Measurements from ENCODE around the gene ZFHX3. TPM values are rescaled to one million over a fixed set of nuclear protein-coding genes. Genes with fewer than 3 reads are reported as not detected.

Gene ZFHX3
- total RNA-seq, 1 experiment from 2014 or later = 0.68 TPM

DNA sequence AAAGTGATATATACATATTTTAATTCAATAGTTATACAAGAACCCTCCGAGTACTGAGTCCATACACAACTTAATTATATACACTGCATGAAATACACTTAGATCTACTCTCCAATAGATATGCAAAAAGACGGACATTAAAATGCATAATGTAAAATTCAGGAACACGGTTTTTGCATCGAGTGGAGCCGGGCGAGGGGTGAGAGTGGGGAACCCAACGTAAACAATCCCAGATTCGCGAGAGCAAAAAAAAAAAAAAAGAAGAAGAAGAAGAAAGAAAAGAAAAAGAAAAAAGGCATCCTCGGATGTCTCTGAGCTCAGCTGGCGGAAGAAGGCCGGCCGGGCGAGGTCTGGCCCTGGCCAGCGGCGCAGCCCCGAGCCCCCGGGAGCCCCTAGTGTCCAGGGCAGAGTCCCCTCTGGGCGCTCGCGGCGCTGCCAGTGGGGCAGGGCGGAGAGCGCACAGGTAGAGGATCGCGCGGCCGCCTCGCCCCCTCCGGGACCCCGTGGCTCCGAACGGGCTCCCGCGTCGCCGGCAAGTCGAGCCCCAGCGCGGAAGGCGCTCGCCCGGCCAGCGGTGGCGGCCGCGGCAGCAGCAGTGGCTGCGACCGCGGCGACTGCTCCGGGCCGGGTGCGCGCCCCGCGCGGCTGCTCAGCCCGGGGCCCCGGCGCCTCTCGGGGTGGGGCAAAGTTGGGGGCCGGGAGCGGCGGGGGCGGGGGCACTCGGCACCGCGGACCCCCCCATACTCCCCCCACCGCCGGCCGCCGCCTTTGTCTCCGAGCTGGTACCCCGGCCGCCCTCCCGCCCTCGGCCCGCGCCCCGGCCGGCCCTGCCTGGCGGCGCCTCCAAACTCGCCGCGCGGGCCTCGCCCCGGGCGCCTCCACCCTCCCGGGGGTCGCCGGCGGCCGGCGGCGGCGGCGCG, 9.6 kb upstream of the ZFHX3 start:
- DNase-seq (ENCODE audit: low spot score) = no peak

DNA sequence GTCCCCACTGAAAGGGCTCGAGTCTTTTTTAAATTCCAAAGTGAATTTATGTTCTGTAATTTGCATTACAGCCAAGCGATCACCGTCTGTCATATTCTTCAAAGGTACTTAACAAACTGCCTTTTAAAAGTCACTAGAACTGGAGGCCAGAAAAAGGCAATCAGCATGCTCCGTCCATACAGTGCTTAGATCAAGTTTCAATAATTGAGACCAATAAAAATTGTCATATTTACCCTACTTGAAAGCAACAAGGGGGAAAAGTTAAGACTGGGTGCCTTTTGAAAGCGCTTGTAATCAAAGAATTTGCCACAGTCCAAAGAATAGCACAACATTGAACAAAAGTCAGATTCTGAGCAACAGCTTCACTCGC, 9.0 kb upstream of the ZFHX3 start:
- DNase-seq (ENCODE audit: low spot score) = no peak

DNA sequence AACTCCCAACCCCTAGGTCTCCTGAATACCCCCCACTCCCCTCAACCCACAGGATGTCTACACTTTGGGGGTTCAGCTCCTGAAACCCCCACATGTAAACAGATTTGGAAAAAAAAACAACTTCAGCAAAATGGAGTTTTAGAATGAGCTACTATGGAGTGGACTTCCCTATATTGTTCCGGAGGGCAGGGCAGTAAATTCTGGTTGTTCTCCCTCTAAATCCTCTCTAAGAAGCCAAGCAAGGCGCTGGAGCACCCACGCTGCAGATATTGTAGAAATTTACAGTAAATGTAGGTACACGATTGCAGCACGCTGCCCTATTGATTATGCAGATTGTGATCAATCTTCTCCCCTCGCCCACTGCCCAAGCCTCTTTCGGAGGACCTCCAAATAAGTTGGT, 8.5 kb upstream of the ZFHX3 start:
- no peak for DNase-seq (ENCODE audit: low spot score)

DNA sequence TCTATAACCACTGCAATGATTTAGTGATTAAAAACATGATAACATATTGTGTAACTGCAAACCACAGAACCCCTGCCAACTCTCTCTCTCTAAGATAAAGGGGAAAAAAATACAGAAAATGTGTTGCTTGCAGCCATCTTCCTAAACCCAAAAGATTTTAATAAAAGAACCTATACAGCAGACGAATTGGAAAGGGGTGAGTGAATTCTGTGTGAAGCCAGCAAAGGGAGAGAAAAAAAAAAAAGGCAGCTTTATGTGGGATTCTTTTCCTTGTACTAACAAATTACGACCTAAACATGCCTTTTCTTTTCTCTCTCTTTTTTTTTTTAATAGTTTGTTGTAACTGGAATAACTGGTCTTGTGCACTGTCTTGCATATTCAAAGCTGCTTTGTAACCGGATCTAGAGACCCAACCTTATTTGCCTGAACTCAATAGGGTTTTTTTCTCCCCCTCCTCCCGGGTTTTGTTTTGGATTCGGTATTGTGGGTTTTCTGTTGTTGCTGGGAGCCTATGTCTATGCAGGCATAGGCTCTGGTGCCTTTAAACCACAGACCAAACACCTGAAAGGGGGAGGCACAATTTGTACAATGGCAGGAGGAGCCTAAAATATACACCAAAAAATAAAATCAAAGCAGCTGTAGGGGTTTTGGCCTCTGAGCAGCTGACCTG, 7.0 kb upstream of the ZFHX3 start:
- DNase-seq (ENCODE audit: low spot score) = peak; percentile 27

DNA sequence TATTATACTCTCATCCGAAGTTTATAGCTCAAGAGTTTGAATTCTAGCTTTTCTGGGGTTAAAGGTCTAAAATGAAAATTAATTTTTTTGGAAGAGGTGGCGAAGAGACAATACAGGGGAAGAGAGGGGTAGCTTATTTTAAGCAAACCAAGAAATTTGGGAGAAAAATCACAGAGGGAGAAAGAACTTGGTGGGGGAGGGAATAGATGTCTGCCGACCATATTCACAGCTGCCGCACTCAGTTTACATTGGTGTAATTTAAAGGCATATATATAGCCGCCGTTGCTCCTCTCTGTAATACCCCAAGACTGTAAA, 6.5 kb upstream of the ZFHX3 start:
- no peak for DNase-seq (ENCODE audit: low spot score)

DNA sequence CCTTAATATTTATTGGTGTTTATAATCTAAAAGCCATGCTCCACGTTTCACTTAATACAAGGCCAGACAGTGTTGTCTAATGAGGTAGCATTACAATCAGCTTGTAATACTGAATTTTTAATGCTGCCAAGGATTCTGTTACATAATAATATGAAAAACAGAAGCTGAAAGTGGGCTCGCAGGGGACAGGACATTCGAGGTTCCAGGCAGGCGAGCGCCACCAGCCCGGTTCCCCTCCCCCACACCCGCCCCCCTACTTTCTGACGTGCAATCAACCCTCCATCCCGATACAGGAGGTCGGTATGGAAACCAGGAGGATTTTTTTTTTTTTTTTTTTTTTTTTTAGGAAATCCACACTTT, 6.2 kb upstream of the ZFHX3 start:
- DNase-seq (ENCODE audit: low spot score) = no peak

DNA sequence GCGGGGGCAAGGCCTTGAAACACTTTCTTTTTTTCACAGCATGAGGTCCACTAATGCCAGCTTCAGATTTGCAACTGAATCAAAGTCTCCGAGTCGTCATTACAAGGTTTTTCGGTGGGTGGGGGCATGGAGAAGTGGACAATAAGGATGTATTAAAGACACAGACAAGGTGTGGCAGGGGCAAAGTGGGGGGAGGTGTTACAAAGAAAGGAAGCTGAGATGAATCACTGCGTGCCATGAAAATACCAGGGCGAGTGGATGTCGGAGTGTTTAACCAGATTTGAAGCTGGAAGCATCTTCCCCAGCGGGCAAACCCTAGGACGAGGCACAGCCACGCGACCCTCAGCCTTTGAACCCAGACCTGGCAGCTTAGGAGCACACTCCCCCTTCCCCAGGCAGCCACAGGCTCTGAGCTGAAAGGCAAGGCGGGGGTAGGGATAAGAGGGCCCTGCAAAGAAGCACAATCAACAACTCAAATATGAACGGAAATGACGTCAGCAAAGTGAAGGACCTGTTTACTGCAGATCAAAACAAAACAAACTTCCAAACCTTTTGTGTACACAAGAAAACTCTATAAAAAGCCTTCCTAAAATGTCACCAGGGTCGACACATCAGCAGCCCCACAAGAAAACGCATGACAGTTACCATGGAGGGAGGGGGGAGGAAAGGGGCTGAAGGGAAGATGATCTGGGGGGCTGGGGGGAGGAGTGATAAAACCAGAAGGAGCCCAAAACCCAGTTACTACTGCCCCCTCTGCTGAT, 5.6 kb upstream of the ZFHX3 start:
- peak; percentile 76 for DNase-seq (ENCODE audit: low spot score)

DNA sequence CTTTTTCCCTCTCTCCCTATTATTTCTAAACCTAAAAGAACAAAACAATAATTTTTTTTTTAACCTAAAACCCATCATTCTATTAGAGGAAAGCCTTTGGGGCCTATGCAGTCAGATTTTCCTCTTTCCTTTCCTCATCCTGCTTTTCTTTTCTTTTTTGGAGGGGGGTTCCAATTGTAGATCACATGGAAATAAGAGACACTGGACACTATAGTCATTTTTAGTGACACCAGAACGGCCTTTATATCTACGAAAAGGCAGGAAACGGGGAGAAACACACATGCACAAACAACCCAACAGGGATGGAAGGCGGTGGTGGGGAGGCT, 5.1 kb upstream of the ZFHX3 start:
- DNase-seq (ENCODE audit: low spot score) = no peak

DNA sequence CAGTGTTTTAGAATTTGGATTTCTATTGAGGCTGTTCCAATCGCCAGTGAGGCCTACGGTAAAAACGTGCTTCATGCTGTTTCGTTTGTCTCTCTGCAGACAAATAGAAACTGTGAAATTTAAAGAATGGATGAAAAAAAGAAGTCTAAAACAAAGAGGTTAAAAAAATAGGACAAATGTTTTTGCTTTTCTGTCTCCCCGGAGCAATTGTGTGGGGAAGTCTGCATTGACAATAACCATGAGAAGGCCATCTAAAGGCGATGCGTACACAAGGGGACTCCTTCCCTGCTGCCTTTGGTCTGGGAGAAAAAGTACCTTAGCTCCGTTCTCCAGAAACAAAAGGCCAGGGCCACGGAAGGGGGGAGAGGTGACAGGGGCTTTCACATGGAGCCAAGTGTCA, 4.6 kb upstream of the ZFHX3 start:
- DNase-seq (ENCODE audit: low spot score) = no peak

DNA sequence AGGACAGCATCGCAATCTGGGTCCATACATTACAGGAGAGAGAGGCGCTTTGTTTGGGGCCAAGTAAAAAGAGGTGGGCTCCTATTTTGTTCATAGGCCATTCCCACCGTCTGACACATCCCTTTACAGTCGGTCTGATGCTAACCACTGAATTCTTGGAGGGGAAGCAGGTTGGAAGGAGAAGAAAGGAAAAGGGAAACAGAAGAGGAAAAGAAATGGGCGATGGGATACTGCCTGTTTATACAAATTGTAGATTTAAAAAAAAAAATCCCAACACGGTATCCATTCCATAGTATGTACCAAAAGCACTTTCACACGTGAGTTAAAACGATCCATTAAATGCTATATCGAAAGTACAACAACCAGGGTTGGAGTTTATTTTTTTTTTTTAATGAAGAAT, 4.0 kb upstream of the ZFHX3 start:
- DNase-seq (ENCODE audit: low spot score) = no peak

DNA sequence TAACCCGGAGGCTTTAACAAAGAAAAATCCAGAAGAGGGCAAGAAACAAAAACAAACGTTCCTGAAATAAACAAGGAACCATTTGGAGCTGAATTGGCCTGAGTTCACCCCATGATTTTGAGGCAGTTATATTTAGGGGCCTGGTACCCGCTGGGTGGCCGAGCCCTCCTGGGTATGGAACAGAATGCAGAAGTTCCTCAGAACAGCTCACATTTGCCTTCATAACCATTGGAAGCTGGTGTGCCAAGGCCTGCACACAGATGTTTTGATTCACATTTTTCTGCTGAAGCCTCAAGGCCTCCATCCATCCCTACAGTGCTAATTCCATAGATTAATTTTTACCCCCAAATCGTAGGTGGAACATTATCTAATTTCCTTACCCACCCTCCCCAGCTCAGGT, 3.3 kb upstream of the ZFHX3 start:
- DNase-seq (ENCODE audit: low spot score) = no peak

DNA sequence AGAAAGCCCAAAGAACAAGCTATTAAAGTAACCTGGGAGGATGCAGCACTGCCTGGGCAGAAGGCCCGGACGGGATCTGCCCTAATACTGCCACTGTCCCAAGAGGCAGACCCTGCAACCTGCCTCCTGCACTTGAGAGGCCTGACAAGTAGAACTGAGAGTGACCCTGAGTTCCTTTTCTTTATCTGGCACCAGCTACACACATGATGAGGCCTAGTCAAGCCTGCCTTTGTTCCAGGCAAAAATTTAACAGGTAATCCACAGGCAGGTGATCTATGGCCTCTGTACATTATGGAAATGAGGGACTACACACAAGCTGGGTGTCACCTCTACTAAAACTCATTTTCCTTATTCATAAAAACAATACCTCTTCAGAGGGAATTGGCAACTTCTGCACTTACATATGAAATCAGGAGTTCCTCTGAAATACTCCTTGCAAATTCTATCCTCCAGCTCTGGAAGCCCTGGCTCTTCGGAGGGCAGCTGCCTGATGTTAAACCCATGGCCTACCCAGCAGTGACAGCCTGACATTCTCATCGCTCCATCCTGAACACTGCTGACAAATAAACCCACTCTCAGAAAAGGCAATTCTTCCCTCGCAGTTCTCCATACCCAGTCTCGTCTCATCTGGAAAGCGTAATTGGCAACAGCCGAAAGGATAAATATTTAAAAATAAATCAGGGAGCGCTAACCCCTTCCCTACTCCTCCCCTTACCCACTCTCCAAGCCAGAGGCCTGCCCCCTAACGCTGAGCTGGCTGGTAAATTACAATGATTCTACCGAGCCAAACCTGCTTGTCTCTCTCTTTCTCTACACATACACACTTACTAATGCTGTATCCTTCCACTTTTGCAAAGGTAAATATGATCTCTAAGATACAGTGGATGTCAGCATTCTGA, 2.5 kb upstream of the ZFHX3 start:
- DNase-seq (ENCODE audit: low spot score) = no peak

DNA sequence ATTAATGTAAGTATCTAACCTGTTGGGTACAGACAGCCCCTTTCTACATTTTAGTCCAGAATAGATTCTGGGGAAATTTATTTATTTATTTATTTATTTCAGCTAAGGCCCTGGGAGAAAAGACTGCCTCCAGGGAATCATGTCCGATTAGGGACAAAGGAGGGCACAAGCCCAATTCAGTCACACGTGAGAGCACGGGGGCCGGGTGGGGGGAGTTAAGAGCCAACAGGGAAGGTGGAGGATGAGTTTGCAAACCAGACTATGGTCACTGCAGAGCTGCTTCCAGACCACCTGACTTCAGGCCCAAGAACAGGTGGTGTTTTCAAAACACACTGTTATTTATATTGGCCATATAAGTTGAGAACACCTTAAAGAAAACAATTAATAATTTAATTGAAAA, 1.6 kb upstream of the ZFHX3 start:
- no peak for DNase-seq (ENCODE audit: low spot score)

DNA sequence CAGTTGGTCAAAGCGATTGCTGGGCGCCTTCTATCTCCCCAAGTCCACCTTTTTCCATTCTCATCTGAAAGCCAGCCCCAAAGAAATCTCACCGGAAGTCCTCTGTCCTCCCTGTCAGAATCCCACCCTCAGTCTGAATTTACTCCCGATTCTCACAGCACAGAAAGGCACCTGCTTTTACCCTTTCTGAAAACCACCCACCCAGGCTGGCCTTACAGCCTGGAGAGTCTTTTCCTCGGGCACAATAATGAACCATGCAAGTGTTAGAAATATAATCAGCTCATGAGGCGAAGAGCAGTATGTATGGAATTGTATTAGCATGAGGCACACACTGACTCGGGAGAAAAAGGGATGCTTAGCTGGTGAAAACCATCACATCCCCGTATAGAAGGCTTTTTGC, 1.2 kb upstream of the ZFHX3 start:
- DNase-seq (ENCODE audit: low spot score) = no peak

DNA sequence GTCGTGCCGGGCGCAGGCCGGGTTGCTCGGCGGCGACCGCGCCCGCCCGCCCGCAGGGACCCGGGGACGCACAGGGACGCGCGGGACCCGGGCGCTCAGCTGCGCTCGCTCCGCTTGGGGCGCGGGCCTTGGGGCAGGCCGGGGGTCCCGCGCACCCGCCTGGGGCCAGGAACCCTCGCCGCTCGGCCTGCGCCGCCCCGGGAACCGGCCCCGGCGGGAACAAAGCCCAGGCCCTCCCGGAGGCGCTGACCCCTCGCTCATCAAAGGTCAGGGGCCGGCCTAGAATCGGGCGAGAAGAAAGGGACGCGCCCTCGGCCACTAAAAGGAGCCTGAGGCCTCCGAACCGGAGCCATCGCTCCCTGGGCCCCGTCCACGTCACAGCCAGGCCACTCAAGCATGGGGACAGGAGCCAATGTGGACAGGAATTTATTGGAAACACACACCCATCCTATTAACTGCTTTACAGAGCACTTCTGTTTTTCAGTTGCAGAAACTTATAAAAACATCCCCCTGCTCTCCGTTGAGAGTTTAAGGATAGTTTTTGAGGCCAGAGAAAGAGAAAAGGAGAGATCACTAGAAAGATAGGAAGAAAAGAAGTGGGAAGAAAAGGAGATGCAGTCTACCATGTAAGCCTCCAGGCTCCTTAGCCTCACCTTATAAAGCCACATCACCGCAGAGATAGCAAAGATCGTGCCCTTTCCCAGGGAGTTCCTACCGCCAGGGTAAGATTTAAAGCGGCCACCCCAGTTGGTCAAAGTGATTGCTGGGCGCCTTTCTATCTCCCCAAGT, 558 bp upstream of the ZFHX3 start:
- no peak for DNase-seq (ENCODE audit: low spot score)

DNA sequence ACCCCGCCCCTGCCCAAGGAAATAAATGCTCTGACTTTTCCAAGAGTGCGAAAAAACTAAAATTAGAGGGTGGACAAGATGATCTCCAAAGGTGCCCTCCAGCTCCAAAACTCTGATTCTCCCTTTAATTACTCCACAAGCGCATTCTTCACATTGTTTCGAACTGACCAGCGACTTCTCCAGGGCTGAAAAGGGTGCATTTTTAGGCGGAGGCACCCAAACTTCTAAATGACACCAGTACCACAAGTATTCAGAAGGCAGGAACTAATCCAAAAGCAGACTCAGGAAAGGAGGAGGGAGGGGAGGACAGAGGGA, 750 bp downstream of the ZFHX3 start:
- no peak for DNase-seq (ENCODE audit: low spot score)

DNA sequence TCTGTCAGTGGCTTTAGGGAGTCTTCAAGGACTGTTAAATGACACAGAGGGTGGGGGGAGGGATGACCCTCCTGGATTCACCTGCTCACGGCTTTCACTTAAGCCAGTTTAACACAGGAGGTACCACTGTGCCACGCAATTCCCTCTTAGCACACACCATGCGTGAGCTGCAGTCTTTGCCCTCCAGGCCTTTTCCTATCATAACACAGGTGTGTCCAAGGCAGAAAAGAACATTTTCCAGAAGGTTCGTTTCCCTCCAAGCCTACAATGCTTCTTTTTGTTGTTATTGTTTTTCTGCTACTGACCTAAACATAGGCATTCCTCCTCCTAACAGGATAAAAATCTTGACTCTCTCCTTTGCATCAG, 1.1 kb downstream of the ZFHX3 start:
- no peak for DNase-seq (ENCODE audit: low spot score)

DNA sequence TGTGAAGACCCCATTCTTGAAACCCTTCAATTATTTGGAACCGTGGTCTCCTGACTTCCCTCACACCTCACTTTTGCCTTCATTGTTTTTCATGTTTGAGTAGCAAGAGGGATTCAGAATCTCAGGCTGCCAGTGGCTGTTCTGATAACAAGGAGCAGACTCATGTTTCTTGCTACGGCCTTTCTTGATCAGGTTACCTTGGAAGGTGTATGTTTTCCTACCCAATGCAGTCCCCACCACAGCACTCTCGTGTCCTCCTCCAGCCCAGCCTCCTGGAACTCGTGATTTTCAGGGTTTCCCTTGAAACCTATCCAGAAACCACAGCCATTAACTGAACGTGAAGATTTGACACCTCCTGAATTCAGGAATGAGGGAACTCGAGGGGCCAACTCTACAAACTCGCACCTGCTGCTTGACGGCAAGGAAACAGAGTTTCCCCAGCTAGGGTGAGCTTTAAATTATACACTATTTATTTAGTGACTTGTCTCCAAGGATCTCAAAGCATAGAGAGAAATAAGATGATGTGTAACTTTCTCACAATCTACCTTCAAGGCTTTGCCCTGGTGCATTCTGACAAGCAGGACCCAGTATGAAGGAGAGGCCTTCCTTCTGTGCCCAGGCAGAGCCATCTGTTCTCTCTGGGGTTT, 1.6 kb downstream of the ZFHX3 start:
- no peak for DNase-seq (ENCODE audit: low spot score)

DNA sequence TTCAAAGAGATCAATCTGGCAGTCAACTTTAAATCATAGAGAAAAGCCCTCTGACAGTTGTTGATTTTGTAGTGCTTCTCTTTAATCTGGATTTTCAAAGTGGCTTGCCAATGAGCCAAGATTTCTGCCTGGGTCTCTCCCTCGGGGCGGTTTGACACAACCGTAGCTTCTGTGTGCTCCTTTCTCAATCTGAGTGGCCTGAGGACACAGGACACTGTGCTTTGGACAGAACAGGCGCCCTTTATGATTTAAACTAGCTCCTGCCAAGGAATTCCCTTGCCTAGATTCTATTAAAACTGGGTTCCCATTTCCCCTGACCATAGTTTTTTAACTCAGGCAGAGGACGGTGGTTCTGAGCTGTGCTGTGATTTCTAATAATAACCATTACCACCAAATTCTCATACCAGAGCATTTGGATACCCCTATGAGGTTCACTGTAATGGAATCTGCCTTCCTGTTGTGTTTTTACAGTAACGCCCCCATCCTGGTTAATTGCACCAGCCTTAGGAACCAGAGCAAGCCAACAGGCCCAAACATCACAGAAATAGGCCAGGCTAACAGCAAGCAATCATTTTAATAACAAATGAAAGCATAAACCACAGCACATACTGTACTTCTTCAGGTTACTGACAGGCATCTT, 4.0 kb downstream of the ZFHX3 start:
- no peak for DNase-seq (ENCODE audit: low spot score)

DNA sequence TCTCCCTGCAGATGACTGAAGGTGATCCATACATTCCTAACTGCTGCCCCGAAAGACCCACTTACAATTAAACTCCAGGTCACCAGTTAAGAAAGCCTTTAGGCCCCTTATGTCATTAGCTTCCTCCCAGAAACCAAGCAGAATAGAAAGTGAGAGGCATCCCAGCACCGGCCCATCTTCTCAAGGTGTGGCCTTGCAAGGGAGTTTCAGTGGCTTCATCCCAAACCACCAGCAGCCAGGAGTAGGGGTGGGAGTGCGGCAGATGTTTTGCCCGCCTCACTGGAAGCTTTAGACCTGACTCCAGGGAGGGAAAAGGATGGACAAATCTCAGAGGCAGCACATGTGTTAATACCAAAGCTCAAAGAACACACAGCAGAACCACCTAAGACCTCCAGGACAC, 5.1 kb downstream of the ZFHX3 start:
- DNase-seq (ENCODE audit: low spot score) = no peak

DNA sequence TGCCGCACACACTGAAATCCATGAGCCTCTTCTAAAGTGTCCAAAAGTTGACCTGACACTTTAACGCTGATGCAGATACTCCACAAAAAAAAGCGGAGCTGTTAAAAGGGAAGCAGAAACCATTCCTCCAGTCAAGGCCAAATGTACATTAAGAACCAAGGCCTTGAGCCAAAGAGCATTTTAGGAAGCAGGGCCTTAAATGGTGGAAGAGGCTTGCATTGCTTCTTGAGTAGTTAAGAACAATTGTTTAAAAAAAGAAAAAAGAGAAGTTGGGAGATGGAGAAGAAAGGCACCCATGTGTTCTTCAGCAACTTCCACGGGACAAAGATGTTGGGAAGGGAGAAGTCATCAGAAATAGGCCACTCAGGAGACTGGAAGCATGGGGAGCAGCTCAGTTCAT, 6.3 kb downstream of the ZFHX3 start:
- DNase-seq (ENCODE audit: low spot score) = no peak

Data from H4 (cell line).